Non-pigmented ciliary epithelial cell (primary cell): ENCODE data around the gene TRIML2.
"Not testable (repeated sequence)": the region's sequence is repeated elsewhere in the genome, so short reads cannot be mapped to it uniquely, and the experiment has no call there.

ENCODE experiments used
- DNase-seq: peaks from one replicate; pipeline ENCODE4 v3.0.0-alpha.2; 2010; ENCODE audit warnings: low read depth

The TRIML2 gene

GRCh38 chr4:188106454-188106853 lies 2.9 kb downstream of the TRIML2 start:
- DNase-seq, result no peak

GRCh38 chr4:188092824-188093223 lies 16.6 kb downstream of the TRIML2 start:
- no peak for DNase-seq

GRCh38 chr4:188086858-188087257 lies 22.5 kb downstream of the TRIML2 start:
- DNase-seq, result no peak

GRCh38 chr4:188082796-188083195 lies 26.6 kb downstream of the TRIML2 start:
- DNase-seq, result no peak

- DNase-seq, result no peak
Measured at GRCh38 chr4:188078116-188078515, 31.3 kb downstream of the TRIML2 start.

- no peak for DNase-seq
Measured at GRCh38 chr4:188076169-188076568, 33.2 kb downstream of the TRIML2 start.

GRCh38 chr4:188061083-188061482 lies 48.3 kb downstream of the TRIML2 start:
- DNase-seq, result no peak

- DNase-seq, result no peak
Measured at GRCh38 chr4:188053302-188053701, 56.1 kb downstream of the TRIML2 start.

GRCh38 chr4:188046657-188047056 lies 62.7 kb downstream of the TRIML2 start:
- no peak for DNase-seq

- DNase-seq, result not testable (repeated sequence)
Measured at GRCh38 chr4:188045461-188045860, 63.9 kb downstream of the TRIML2 start.

GRCh38 chr4:188043154-188043553 lies 66.2 kb downstream of the TRIML2 start:
- no peak for DNase-seq

- no peak for DNase-seq
Measured at GRCh38 chr4:188042191-188042590, 67.2 kb downstream of the TRIML2 start.

- no peak for DNase-seq
Measured at GRCh38 chr4:188041721-188042120, 67.7 kb downstream of the TRIML2 start.
